ENCODE results near the gene NANOS3. TPM values are rescaled to one million over a fixed set of nuclear protein-coding genes. Genes with fewer than 3 reads are reported as not detected.
A peak's percentile ranks its signal among the peaks of the same experiment; 100 is the strongest.

The NANOS3 gene
- total and polyA plus RNA-seq, 2 experiments from 2014 or later: 2.7 TPM; not detected in 1

GRCh38 chr19:13831537-13832467 is 45.1 kb upstream of the NANOS3 start:
- Histone ChIP-seq H3K36me3 (ENCODE audit: low read depth) (peaks cover 29% of the 10 kb centered on the region), H4K20me1 (ENCODE audit: insufficient read depth) (no peaks in the 10 kb centered on the region)

GRCh38 chr19:13833330-13834243 is 43.3 kb upstream of the NANOS3 start:
- Histone ChIP-seq H3K36me3 (ENCODE audit: low read depth) (peaks cover 34% of the 10 kb centered on the region), H2AFZ (no peak overlapping the region), H3K79me2 (ENCODE audit: insufficient read depth) (peaks cover 48% of the 10 kb centered on the region), H3K27me3 (replicated peaks; ENCODE audit: insufficient read depth) (no peaks in the 10 kb centered on the region), H3K9me2 (ENCODE audit: insufficient read depth) (no peaks in the 10 kb centered on the region), H4K20me1 (ENCODE audit: insufficient read depth) (no peaks in the 10 kb centered on the region), H3K4me3 (no peak overlapping the region), H3K4me1 (ENCODE audit: insufficient read depth) (peaks cover 42% of the 10 kb centered on the region), H3K4me2 (ENCODE audit: unreplicated experiment) (peak overlapping the region; percentile 9), H3K27ac (peak overlapping the region; percentile 100), H3F3A (ENCODE audit: insufficient read depth) (peaks cover 83% of the 10 kb centered on the region), H3K9ac (peak overlapping the region; percentile 100), H3K9me3 (ENCODE audit: low read depth) (no peaks in the 10 kb centered on the region)
- TF ChIP-seq EZH2phosphoT487 (IDR thresholded peaks at IDR 0.05; ENCODE audit: insufficient read depth, low read depth) (no peak), EZH2 (IDR thresholded peaks at IDR 0.05; ENCODE audit: insufficient read depth, poor library complexity, severe bottlenecking) (no peak)
- in situ Hi-C loops (cut with MboI): no loop called here
- WGBS, 2 experiments (ENCODE audit: low coverage in 1 of 2, low lambda C conversion rate in 2 of 2, missing lambda C conversion rate in 2 of 2): 20 to 23% methylated on average over 38 to 46 of the region's 59 CpGs
- peak; percentile 93 for DNase-seq

More at GRCh38 chr19:13831537-13832467, 45.1 kb upstream of the NANOS3 start:
- TF ChIP-seq EZH2 (IDR thresholded peaks at IDR 0.05; ENCODE audit: insufficient read depth, poor library complexity, severe bottlenecking) (no peak), EZH2phosphoT487 (IDR thresholded peaks at IDR 0.05; ENCODE audit: insufficient read depth, low read depth) (no peak)
- peaks cover 84% of the 10 kb centered on the region for H3F3A ChIP-seq (ENCODE audit: insufficient read depth)
- in situ Hi-C loops (cut with MboI): no loop called here
- H3K27me3 ChIP-seq (replicated peaks; ENCODE audit: insufficient read depth): no peaks in the 10 kb centered on the region
- H3K9ac ChIP-seq: peak overlapping the region; percentile 100
- H3K9me3 ChIP-seq (ENCODE audit: low read depth): no peaks in the 10 kb centered on the region
- no peaks in the 10 kb centered on the region for H3K9me2 ChIP-seq (ENCODE audit: insufficient read depth)
- no peak overlapping the region for H3K4me3 ChIP-seq
- DNase-seq: peak; percentile 66
- peaks cover 27% of the 10 kb centered on the region for H3K4me1 ChIP-seq (ENCODE audit: insufficient read depth)
- no peak overlapping the region for H3K4me2 ChIP-seq (ENCODE audit: unreplicated experiment)
- peaks cover 30% of the 10 kb centered on the region for H3K79me2 ChIP-seq (ENCODE audit: insufficient read depth)
- peak overlapping the region; percentile 100 for H3K27ac ChIP-seq
- H2AFZ ChIP-seq: no peak overlapping the region
- 67 to 68% methylated on average over 20 to 22 of the region's 22 CpGs for WGBS, 2 experiments (ENCODE audit: low coverage in 1 of 2, low lambda C conversion rate in 2 of 2, missing lambda C conversion rate in 2 of 2)

- Histone ChIP-seq H3K9me3 (ENCODE audit: low read depth) (no peaks in the 10 kb centered on the region), H3K4me2 (ENCODE audit: unreplicated experiment) (peak overlapping the region; percentile 9), H3K36me3 (ENCODE audit: low read depth) (peaks cover 34% of the 10 kb centered on the region), H3K27me3 (replicated peaks; ENCODE audit: insufficient read depth) (no peaks in the 10 kb centered on the region), H4K20me1 (ENCODE audit: insufficient read depth) (no peaks in the 10 kb centered on the region), H3K79me2 (ENCODE audit: insufficient read depth) (peaks cover 57% of the 10 kb centered on the region), H3K4me3 (no peak overlapping the region; the same call in 1 of the 2 replicates), H3K9ac (peak overlapping the region; percentile 100), H2AFZ (no peak overlapping the region), H3K4me1 (ENCODE audit: insufficient read depth) (peaks cover 45% of the 10 kb centered on the region), H3K9me2 (ENCODE audit: insufficient read depth) (no peaks in the 10 kb centered on the region), H3F3A (ENCODE audit: insufficient read depth) (peaks cover 77% of the 10 kb centered on the region), H3K27ac (peak overlapping the region; percentile 100)
- DNase-seq: peak; percentile 83
- WGBS, 2 experiments (ENCODE audit: low coverage in 1 of 2, low lambda C conversion rate in 2 of 2, missing lambda C conversion rate in 2 of 2): 67 to 70% methylated on average over 14 of the region's 14 CpGs
- in situ Hi-C loops (cut with MboI): no loop called here
- TF ChIP-seq EZH2phosphoT487 (IDR thresholded peaks at IDR 0.05; ENCODE audit: insufficient read depth, low read depth) (no peak), EZH2 (IDR thresholded peaks at IDR 0.05; ENCODE audit: insufficient read depth, poor library complexity, severe bottlenecking) (no peak)
These were observed 42.5 kb upstream of the NANOS3 start for GRCh38 chr19:13834244-13835069.
